Measurements from ENCODE around the gene KLK13. TPM values are rescaled to one million over a fixed set of nuclear protein-coding genes. Genes with fewer than 3 reads are reported as not detected.

The KLK13 gene
- total RNA-seq, 1 donor from 2014 or later, result not detected

DNA sequence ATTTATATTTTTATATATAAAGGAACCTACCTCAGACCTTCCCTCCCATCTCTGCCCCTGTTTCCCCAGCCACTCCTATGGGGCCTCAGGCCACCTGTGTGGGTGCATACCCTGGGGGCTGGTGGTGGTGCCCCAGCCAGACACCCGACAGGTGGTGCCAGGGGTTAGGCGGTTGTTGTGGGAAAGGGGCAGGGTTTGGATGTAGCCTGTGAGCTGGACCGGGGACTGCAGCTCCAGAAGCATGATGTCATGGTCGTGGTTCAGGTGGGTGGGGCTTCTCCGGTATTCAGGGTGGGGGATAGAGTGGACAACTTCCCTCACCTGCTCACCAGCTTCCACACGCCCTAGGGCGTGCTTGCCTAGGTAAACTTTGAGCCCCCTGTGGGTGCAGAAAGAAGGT is 5.2 kb downstream of the KLK13 start:
- Mint-ChIP-seq H3K9me3 (ENCODE audit: unreplicated experiment) (peaks cover 2% of the 10 kb centered on the region), H3K4me1 (ENCODE audit: low read depth, unreplicated experiment) (no peaks in the 10 kb centered on the region), H3K27ac (ENCODE audit: unreplicated experiment) (no peak overlapping the region), H3K36me3 (ENCODE audit: unreplicated experiment) (no peaks in the 10 kb centered on the region), H3K27me3 (ENCODE audit: unreplicated experiment) (peaks cover 3% of the 10 kb centered on the region), H3K4me3 (ENCODE audit: unreplicated experiment) (no peak overlapping the region)
- TF ChIP-seq, protein P1, sequence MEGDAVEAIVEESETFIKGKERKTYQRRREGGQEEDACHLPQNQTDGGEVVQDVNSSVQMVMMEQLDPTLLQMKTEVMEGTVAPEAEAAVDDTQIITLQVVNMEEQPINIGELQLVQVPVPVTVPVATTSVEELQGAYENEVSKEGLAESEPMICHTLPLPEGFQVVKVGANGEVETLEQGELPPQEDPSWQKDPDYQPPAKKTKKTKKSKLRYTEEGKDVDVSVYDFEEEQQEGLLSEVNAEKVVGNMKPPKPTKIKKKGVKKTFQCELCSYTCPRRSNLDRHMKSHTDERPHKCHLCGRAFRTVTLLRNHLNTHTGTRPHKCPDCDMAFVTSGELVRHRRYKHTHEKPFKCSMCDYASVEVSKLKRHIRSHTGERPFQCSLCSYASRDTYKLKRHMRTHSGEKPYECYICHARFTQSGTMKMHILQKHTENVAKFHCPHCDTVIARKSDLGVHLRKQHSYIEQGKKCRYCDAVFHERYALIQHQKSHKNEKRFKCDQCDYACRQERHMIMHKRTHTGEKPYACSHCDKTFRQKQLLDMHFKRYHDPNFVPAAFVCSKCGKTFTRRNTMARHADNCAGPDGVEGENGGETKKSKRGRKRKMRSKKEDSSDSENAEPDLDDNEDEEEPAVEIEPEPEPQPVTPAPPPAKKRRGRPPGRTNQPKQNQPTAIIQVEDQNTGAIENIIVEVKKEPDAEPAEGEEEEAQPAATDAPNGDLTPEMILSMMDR (IDR thresholded peaks at IDR 0.05; ENCODE audit: partially characterized antibody, unreplicated experiment), result no peak
- DNase-seq, result no peak

DNA sequence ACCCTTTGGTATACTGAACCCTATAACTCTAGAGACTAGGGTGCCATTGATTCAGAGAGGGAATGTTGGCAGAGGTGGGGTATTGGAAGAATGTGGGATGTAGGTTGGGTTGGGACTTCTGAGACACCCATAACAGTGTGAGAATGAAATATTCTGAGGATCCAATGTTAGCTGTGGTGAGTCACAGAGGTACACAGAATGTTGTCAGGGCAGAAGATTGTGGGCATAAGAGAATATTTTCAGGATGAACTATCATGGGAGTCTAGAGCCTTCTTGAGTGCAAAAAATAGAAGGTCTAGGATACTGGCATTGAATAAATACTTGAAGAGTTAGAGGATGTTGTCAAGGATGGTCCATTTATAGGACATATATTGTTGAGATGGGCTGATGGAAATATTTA is 9.0 kb downstream of the KLK13 start:
- H3K9me3 Mint-ChIP-seq (ENCODE audit: unreplicated experiment), result no peaks in the 10 kb centered on the region
- no peaks in the 10 kb centered on the region for H3K4me1 Mint-ChIP-seq (ENCODE audit: low read depth, unreplicated experiment)
- no peak overlapping the region for H3K4me3 Mint-ChIP-seq (ENCODE audit: unreplicated experiment)
- no peak overlapping the region for H3K27ac Mint-ChIP-seq (ENCODE audit: unreplicated experiment)
- DNase-seq, result no peak
- no peaks in the 10 kb centered on the region for H3K36me3 Mint-ChIP-seq (ENCODE audit: unreplicated experiment)
- H3K27me3 Mint-ChIP-seq (ENCODE audit: unreplicated experiment), result peaks cover 6% of the 10 kb centered on the region
- TF ChIP-seq, protein P1 (IDR thresholded peaks at IDR 0.05; ENCODE audit: partially characterized antibody, unreplicated experiment), result no peak

DNA sequence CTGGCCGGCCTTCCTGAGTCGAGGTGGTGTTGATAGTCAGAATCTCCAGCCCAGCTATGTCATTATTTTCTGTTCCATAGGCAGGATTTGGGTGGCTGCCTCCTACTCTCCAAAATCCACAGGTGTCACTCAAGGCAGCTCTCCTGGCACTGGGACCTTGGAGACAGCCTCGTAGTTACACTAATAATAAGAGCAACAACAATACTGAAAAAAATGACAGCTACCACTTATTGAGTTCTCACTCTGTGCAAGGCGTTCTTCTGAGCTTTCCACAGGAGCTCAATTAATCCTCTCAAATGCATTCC is 17.9 kb downstream of the KLK13 start:
- Mint-ChIP-seq H3K9me3 (ENCODE audit: unreplicated experiment) (no peaks in the 10 kb centered on the region), H3K4me1 (ENCODE audit: low read depth, unreplicated experiment) (peaks cover 2% of the 10 kb centered on the region), H3K36me3 (ENCODE audit: unreplicated experiment) (peaks cover 5% of the 10 kb centered on the region), H3K27ac (ENCODE audit: unreplicated experiment) (no peak overlapping the region), H3K4me3 (ENCODE audit: unreplicated experiment) (no peak overlapping the region), H3K27me3 (ENCODE audit: unreplicated experiment) (peaks cover 2% of the 10 kb centered on the region)
- TF ChIP-seq, protein P1 (IDR thresholded peaks at IDR 0.05; ENCODE audit: partially characterized antibody, unreplicated experiment), result no peak
- no peak for DNase-seq

DNA sequence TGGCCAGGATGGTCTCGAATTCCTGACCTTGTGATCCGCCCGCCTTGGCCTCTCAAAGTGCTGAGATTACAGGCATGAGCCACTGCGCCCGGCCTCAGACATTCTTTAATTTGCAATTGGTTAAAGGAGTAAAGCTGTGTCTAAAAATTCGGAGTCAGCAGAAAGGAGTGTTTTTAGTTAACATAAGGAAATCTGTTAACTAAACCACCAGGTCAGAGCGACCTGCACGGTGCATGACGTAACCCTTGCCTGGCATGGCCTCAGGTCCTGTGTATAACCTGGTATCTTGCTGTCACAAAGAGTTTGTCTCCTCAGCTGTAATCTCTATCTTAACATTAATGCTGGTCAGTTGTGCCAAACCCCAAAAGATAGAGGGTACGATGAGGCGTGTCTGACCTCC is 20.6 kb downstream of the KLK13 start:
- TF ChIP-seq, protein P1 (IDR thresholded peaks at IDR 0.05; ENCODE audit: partially characterized antibody, unreplicated experiment), result no peak
- Mint-ChIP-seq H3K9me3 (ENCODE audit: unreplicated experiment) (no peaks in the 10 kb centered on the region), H3K27me3 (ENCODE audit: unreplicated experiment) (peaks cover 2% of the 10 kb centered on the region), H3K27ac (ENCODE audit: unreplicated experiment) (no peak overlapping the region), H3K36me3 (ENCODE audit: unreplicated experiment) (no peaks in the 10 kb centered on the region), H3K4me1 (ENCODE audit: low read depth, unreplicated experiment) (peaks cover 2% of the 10 kb centered on the region), H3K4me3 (ENCODE audit: unreplicated experiment) (no peak overlapping the region)
- DNase-seq, result no peak

DNA sequence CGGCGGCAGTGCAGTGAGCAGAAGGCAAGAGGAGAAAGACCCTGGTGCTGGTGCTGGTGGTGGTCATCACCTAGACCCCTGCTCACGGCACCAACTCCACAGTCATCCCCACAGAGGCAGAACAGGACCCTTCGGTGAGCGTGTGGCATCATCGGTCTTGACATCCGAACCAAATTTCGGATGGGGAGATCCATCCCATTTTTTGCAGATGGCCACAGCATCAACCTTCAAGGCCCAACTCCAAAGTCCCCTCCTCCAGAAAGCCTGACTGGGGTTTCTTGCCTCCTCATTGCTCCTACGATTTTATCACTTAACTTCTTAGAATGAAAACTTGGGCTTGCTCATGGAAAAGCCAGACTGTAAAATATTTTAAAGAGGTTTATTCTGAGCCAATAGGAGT is 21.4 kb downstream of the KLK13 start:
- Mint-ChIP-seq H3K27me3 (ENCODE audit: unreplicated experiment) (peaks cover 2% of the 10 kb centered on the region), H3K4me1 (ENCODE audit: low read depth, unreplicated experiment) (peaks cover 2% of the 10 kb centered on the region), H3K36me3 (ENCODE audit: unreplicated experiment) (no peaks in the 10 kb centered on the region), H3K4me3 (ENCODE audit: unreplicated experiment) (no peak overlapping the region), H3K9me3 (ENCODE audit: unreplicated experiment) (no peaks in the 10 kb centered on the region), H3K27ac (ENCODE audit: unreplicated experiment) (no peak overlapping the region)
- TF ChIP-seq, protein P1 (IDR thresholded peaks at IDR 0.05; ENCODE audit: partially characterized antibody, unreplicated experiment), result no peak
- no peak for DNase-seq
